HG03060 (cell line): ENCODE results near the gene TPRA1.
"Not testable (repeated sequence)": the region's sequence is repeated elsewhere in the genome, so short reads cannot be mapped to it uniquely, and the experiment has no call there.

Source experiments
- ATAC-seq: cut with Tn5 transposase; IDR thresholded peaks from one replicate; pipeline ENCODE4 v1.9.1; 2021; ENCODE audit warnings: low read depth, moderate number of reproducible peaks; ENCODE audit not compliant: unreplicated experiment

The TPRA1 gene

DNA sequence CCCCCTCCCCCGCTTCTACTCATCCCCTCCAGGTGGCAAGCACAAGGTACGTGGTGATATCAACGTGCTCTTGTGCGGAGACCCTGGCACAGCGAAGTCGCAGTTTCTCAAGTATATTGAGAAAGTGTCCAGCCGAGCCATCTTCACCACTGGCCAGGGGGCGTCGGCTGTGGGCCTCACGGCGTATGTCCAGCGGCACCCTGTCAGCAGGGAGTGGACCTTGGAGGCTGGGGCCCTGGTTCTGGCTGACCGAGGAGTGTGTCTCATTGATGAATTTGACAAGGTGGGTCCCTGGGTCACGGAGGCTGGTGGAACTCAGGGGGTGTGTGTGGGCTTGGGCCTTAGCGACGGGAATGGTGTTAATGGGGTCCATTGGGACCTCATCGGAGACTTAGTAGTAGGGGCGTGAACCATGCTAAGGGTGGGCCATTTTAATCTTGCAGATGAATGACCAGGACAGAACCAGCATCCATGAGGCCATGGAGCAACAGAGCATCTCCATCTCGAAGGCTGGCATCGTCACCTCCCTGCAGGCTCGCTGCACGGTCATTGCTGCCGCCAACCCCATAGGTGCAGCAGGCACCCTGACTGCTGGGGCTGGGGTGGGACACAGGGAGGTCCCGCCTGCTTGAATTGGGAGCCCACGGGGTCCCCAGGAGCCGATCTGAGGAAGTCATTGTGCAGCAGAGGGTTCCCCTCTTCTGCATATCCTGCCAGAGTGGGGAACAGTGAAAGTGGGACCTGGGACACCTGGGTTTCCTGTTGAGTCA lies 26.5 kb upstream of the TPRA1 start:
- no peak for ATAC-seq

DNA sequence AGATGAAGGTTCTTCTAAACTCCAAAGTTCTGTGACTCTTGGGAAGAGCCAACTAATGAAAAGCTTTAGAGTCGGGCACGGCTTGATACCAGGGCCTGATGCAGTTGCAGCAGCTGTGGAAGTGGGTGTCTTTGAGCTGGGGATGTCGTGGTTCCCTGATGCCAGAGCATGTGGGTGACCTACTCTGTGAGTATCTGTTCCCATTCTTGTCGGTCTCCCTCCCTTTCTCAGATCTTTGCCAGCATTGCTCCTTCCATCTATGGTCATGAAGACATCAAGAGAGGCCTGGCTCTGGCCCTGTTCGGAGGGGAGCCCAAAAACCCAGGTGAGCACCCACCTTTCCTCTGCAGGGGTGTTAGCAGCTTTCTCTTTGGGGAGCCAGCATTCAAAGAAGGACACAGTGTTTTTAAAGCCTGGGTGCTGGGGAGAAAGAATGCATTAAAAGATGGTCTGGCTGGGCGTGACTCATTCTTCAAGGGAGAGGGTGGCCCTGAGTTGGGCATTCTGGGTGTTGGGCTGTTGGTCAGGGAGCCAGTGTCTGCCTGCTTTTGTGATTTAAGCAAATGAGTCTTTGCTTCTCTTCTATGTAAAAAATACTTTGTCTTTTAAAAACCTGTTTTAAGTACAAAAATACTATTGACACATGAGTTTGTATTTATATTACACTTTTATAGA lies 25.2 kb upstream of the TPRA1 start:
- no peak for ATAC-seq

DNA sequence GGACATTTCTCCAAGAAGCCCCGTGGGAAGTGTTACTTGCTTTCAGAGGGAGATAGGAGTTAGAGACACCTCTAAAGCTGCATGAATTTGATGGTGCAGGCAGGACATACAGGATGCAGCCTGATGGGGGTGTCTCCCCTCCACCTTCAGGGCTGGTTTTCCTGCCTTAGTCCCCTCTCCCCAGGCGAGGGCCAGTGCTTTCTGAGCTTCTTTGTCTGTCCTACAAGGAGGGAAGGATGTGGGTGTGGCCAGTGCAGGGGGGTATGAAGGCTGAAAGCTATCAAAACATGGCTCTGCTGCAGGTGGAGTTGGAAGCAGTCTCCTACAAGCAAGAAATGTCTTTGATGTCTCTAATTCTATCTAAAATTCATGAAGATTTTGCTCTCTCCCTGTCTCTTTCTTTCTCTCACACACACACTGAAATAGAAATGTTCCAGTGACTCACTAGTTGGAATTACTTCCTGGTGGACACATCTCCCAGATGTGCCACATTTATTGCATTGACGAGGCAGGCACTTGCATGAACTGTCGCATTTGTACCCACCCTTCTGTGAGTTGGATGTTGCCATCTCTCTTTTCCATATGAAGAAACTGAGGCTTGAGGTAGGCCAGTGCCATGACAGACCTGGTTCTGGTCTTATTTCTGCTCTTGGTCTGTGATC lies 24.5 kb upstream of the TPRA1 start:
- ATAC-seq, result no peak

DNA sequence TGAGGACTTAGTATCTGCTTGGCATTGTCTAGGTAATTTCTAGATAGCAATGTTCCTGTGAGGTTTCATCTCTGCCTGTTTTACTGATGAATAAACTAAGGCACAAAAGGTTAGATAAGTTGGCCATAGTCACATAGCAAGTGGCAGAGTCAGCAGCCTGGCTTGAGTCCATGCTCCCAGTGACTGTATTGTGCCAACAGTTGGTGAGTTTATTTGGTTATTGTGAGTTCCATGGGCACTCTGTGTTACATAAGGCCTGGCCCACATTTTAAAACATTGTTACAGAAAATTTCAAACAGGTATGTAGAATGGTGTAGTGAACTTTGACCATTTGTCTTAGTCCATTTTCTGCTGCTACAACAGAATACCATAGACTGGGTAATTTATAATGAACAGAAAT lies 22.9 kb upstream of the TPRA1 start:
- ATAC-seq, result no peak

DNA sequence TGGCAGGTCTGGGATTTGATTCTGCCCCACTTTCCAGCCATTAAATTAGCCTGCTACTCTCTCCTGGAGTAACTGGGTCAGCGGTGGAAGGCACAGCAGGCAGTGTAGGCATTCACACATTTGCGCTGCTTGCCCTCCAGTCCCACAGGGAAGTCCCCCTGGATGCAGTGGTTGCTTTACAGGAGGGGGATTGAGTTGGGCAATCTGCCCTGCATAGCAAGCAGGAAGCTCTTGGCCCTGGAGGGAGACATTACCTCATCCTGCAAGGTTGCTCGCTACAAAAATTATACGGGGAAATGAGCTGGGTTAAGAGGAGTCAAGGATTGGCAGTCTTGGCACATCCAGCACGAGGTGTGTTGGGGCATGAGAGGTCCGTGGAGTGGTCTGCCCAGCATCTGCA lies 22.4 kb upstream of the TPRA1 start:
- no peak for ATAC-seq

DNA sequence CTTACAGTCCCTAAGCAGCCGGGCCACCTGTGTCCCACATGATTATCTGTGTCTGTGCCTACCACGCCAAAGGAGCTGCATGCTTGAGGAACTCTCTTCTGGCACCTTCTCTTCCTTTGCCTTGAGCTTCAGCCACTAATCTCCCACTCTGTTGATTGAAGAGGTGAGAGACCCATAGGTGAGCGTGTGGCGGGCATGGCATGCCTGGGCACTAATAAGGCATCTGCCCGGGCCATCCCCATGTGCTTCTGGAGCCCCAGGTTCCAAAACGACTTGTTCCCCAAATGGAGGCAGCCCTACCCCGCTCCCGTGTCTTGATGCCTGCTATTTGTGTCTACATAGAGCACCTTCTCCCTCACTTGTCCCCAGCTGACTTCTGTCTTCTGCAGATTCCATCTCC lies 20.7 kb upstream of the TPRA1 start:
- ATAC-seq, result no peak

DNA sequence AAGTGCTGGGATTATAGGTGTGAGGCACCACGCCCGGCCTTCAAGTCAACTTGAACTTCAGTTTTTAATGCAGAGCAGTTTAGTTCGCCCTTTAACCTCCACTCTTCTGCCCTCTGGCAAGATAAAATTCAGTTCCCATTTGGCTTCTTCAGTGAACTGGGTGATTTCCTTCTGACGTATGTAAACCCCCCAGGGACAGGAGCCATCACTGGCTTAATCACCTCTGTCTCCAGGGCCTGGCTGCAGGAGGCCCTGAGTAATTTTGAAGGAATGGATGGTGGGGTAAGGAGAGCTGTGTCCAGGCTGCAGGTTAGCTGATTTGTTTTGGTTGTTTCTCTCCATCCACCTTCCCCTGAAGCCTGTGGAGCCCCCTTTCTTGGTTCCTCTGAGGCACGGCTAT lies 19.6 kb upstream of the TPRA1 start:
- no peak for ATAC-seq

DNA sequence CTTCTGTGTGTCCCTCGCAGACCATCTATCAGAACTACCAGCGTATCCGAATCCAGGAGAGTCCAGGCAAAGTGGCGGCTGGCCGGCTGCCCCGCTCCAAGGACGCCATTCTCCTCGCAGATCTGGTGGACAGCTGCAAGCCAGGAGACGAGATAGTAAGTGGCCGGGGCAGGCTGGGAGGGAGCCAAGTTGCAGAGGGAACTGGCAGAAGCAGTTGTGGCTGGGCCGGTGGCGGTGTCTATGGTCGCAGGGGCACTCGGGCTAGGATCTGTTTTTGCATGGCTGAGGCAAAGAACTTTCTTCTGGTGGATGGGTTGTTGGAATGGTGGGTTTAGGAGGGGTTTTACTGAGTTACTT lies 17.8 kb upstream of the TPRA1 start:
- ATAC-seq, result no peak

DNA sequence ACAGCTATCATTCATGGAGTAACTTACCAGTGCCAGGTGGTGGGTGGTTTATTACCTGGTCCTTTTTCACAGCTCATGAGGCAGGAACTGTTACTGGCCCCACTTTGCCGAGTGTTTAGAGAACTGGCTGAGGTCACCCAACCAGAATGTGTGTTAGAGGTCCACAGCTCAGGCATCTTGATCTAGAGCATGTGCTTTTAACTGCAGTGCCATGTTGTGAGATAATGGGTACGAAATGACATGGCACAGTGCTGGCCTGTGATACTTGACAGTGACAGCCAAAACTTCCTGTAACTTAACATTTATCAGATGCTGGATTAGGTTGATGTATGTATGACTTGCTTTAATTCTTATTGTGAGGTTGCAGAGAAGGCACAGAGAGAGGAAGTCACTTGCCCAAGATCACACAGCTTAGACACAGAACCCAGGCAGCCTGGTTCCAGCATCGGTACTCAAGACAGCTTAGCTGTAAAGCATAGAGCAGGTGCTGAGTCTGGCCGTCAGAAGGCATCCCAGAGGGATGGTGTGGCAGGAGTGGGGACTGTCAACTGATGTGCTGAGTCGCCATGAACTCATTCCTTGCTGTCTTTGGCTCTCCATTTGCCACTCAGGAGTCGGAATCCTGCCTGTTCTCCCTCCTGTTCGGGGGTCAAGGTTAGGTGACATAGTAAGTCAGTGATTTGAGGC lies 17.3 kb upstream of the TPRA1 start:
- no peak for ATAC-seq

DNA sequence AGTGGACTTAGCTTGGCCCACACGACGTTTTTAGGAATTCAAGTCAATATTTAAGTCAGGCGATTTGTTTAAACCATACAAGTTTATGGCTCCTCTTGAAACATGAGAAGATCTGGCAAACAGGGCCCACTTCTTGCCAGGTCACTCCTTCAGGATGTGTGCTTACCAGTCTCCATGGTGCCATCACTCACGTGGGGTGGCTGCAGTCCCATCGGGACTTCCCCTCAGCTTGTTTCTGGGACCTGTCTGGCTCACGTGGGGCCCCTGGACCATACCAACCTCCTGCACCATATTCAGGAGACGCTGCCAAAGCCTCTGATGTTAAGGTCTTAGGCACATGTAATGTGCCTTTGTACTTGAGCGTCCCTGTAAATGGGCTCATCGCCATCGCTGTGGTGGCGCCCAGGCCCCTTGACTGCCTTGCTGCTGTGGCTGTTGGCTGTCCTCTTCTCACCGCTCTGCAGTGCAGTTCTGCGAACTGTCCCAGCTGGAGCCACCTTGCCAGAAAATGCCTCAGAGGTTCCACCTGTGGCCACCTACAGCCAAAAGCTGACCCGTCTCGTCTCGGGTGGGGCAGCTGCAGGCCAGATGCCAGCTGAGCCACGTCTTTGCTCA lies 16.6 kb upstream of the TPRA1 start:
- no peak for ATAC-seq

DNA sequence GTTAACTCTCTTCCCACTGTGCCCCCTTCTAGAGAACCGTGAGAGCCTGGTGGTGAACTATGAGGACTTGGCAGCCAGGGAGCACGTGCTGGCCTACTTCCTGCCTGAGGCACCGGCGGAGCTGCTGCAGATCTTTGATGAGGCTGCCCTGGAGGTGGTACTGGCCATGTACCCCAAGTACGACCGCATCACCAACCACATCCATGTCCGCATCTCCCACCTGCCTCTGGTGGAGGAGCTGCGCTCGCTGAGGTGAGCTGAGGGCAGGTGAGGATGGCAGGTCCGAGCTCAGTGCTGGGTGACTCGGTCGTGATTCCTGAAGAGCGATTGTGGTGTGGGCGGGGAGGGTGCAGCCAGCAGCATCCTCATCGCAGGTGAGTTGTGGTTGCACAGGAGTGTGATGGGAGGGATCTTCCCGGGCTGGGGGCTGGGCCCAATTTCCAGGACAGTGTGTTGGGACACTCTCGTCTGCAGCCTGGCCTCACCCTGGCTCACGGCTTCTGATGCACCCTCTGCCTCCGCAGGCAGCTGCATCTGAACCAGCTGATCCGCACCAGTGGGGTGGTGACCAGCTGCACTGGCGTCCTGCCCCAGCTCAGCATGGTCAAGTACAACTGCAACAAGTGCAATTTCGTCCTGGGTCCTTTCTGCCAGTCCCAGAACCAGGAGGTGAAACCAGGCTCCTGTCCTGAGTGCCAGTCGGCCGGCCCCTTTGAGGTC lies 15.7 kb upstream of the TPRA1 start:
- ATAC-seq, result no peak

DNA sequence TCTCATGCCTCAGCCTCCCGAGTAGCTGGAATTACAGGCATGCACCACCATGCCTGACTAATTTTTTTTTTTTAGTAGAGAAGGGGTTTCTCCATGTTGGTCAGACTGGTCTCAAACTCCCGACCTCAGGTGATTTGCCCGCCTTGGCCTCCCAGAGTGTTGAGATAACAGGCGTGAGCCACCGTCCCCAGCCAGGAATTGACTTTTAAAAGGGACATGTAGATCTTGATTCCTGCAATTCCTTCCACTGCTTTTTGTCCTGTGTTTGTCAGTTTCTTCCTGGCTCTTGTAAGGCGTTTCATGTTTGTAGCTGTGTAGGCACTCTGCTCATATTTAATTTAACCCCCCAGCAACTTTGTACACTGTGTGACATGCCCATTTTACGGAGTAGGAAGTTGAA lies 15.0 kb upstream of the TPRA1 start:
- ATAC-seq, result not testable (repeated sequence)

DNA sequence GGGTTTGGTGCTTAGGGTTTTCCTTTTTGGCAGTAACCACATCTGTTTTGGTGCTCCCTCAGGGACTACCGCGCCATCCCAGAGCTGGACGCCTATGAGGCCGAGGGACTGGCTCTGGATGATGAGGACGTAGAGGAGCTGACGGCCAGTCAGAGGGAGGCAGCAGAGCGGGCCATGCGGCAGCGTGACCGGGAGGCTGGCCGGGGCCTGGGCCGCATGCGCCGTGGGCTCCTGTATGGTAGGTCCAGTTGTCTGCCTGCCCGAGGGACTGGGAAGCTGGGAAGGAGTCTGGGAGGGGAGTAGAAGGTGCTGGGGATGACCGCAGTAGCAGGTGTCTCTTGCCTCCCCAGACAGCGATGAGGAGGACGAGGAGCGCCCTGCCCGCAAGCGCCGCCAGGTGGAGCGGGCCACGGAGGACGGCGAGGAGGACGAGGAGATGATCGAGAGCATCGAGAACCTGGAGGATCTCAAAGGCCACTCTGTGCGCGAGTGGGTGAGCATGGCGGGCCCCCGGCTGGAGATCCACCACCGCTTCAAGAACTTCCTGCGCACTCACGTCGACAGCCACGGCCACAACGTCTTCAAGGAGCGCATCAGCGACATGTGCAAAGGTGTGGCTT lies 14.1 kb upstream of the TPRA1 start:
- no peak for ATAC-seq

DNA sequence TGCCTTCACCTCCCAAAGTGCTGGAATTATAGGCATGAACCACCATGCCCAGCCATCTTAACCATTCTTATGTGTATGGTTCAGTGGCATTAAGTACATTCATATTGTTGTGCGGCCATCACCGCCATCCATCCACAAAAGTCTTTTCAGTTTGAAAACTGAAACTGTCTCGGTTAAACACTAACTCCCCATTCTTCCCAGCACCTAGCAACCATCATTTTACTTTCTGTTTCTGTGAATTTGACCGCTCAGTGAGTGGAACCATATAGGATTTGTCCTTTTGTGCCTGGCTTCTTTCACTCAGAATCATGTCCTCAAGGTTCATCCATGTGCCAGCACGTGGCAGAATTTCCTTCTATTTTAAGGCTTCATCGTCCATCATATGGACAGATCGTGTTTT lies 13.5 kb upstream of the TPRA1 start:
- no peak for ATAC-seq

DNA sequence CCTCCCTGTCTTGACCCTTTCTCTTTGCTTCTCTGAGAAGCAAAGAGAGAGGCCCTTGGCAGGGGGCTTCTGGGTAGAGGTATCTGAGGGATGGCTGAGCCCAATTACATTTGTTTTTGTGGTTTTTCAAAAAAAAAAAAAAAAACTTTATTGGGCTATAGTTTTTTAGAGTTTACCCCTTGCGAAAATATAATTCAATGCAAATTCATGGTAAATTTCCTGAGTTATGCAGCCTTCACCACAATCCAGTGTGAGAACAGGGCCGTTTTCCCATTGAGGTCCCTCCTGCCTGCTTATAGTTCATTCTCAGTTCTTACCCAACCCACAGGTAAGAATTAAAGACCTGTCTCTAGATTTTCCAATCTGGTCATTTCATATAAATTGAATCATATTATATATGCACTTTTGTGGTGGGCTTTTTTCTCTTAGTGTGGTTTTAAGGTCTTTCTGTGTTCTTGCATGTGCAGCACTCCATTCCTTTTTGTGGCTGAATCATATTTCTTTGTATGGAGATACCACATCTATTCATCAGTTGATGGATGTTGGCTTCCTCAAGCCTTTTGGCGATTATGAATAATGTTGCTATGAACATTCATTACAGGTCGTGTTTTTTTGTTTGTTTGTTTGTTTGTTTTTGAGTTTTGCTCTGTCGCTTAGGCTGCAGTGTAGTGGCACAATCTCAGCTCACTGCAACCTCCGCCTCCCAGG lies 10.4 kb upstream of the TPRA1 start:
- ATAC-seq, result no peak

DNA sequence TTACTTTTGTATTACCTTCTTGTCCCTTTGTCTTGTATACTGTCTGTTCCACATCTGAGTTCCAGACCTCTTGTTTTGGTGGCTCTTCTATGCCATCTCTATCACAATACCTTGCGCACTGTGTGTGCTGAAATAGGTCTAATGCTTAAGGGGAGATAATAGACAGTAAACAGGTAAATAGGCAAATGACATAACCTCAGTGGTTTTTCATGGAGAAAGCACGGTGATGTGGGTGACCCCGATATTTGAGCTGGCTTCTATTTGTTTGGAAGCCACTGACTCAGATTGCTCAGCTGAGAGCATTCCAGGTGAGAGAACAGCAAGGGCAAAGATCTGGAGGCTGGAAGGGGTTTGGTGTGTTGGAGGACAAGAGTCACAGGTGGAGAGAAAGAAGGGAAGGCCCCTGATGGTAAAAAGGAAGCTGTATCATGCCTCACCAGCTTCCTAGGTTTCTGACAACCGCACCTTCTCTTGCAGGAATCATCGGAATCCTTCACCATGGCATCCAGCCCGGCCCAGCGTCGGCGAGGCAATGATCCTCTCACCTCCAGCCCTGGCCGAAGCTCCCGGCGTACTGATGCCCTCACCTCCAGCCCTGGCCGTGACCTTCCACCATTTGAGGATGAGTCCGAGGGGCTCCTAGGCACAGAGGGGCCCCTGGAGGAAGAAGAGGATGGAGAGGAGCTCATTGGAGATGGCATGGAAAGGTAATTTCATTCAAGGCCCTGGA lies 8.5 kb upstream of the TPRA1 start:
- ATAC-seq, result no peak

DNA sequence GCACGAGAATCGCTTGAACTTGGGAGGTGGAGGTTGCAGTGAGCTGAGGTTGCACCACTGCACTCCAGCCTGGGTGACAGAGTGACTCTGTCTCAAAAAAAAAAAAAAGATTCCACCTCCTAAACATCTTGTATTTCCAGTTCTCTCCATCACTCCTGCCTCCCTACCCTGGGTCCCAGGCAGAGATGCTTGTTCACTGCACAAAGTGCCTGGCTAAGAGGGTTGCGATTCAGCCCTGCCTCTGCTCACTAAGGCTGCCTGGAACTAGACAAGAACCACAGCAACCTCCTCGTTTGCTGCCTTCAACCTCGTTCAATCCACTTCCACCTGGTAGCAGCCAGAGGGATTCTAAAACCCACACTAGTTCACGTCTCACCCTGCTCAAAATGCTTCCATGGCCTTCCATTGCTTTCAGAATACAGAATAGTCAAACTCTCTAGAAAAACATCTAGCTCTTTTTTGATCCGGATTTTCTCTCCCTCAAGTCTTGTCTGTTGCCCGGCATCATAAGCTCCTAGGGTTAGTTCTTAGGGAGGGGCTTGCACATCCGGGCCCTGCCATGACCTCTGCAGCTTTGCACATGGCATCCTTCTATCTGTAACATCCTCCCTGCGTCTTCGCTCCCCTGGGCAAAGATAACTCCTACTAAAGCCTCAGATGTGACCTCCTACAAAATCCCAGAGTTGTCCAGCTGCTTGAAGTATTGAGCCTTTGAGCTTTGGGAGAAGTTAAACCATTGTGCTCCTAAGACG lies 6.7 kb upstream of the TPRA1 start:
- no peak for ATAC-seq

DNA sequence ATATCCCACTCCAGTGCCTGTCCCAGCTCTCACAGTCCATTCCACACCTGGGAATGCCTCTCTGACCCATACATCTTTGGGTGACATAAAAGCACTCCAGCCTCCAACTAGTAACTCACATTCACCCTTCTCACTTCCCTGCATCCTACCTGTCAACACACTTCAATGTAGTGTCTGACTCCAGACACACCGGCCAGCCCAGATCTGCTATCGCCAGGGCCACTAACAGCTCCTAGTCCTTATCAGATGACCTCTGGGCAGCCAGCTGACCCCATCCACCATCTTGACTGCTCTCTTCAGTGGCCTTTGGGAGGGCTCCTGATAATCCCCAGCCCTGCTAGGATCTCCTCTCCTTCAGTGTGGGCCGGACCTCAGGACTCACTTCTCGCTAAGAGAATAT lies 4.8 kb upstream of the TPRA1 start:
- no peak for ATAC-seq
